GM19438 (cell line): Measurements from ENCODE around the gene WIZ.
"Not testable (repeated sequence)": the region's sequence is repeated elsewhere in the genome, so short reads cannot be mapped to it uniquely, and the experiment has no call there.

ENCODE experiments used
- ATAC-seq: cut with Tn5 transposase; IDR thresholded peaks from one replicate; pipeline ENCODE4 v1.9.1; 2021; ENCODE audit warnings: low read depth; ENCODE audit not compliant: unreplicated experiment

Gene WIZ, protein sequence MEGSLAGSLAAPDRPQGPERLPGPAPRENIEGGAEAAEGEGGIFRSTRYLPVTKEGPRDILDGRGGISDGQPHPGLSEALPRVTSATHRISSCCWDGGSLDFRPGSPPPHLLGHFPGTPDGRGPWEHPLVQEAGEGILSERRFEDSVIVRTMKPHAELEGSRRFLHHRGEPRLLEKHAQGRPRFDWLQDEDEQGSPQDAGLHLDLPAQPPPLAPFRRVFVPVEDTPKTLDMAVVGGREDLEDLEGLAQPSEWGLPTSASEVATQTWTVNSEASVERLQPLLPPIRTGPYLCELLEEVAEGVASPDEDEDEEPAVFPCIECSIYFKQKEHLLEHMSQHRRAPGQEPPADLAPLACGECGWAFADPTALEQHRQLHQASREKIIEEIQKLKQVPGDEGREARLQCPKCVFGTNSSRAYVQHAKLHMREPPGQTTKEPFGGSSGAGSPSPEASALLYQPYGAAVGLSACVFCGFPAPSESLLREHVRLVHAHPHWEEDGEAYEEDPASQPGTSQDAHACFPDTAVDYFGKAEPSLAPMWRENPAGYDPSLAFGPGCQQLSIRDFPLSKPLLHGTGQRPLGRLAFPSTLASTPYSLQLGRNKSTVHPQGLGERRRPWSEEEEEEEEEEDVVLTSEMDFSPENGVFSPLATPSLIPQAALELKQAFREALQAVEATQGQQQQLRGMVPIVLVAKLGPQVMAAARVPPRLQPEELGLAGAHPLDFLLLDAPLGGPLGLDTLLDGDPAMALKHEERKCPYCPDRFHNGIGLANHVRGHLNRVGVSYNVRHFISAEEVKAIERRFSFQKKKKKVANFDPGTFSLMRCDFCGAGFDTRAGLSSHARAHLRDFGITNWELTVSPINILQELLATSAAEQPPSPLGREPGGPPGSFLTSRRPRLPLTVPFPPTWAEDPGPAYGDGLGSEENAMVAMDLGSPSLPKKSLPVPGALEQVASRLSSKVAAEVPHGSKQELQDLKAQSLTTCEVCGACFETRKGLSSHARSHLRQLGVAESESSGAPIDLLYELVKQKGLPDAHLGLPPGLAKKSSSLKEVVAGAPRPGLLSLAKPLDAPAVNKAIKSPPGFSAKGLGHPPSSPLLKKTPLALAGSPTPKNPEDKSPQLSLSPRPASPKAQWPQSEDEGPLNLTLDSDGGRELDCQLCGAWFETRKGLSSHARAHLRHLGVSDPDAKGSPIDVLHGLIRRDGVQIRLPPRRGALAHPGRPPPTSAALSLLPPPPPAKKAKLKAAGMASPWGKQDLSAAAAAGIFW (N-terminal part only)

DNA sequence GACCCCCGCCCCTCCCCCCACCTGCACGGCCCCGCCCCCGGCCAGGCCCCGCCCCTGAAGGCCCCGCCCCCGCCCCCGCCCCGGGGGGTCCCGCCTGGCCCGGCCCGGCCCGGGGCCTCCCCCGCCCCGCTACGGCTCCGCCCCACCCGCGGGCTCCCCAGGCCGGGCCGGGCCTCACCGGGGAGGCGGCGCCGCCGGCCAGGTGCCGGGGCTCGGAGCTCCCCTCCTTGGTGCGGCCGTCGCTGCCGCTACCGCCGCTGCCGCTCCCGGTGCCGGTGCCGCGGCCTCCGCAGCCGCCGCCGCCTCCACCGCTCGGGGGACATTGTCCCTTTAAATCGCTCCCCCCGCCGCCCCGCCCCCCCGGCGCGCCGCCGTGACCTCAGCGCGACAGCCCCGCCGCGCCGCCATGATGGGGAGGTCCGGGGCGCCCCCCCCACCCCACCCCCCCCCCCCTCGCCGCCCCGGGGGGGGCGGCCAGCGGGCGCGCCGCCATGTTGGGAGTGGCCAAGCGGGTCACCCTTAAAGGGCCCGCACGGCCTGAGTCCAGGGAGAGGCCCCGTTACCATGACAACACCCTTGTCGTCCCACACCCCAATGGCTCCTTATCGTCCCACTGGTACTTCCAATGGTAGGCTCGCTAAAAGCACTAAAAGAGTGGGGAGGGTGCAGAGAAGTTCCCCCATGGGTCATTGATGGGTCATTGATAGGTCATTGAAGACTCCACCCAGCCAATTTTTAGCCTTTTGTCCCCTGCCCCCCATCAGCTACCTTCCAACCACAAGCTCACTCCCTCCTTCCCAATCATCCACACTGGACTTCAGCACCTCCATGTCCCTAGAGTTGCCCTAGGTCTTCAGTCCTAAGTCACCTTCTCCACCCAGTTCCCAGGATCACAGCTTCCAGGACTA, at the start of gene WIZ:
TSS of gene WIZ (minus strand) at position 337 of the 908 bp plus-strand sequence. CDS start 1,649 bp downstream, outside the sequence.
- peak; percentile 55 for ATAC-seq

DNA sequence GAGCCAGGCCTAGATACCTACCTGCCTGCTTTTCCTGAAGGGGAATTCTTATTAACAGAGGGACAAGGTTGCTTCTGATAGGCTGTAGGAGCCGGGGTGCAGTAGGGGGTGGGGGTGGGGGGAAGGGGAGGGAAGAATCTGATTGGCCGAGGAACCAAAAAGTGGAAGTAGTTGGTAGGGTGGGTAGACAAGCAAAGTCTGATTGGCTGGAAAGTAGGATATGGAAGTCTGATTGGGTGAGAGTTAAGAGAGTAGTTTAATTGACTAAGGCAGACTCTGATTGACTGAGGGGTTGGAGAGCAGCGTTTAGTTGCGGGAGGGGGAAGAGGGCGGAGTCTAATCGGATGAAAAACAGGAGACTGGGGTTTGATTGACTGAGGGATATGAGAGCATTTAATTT, 49.2 kb upstream of the WIZ start:
- no peak for ATAC-seq

DNA sequence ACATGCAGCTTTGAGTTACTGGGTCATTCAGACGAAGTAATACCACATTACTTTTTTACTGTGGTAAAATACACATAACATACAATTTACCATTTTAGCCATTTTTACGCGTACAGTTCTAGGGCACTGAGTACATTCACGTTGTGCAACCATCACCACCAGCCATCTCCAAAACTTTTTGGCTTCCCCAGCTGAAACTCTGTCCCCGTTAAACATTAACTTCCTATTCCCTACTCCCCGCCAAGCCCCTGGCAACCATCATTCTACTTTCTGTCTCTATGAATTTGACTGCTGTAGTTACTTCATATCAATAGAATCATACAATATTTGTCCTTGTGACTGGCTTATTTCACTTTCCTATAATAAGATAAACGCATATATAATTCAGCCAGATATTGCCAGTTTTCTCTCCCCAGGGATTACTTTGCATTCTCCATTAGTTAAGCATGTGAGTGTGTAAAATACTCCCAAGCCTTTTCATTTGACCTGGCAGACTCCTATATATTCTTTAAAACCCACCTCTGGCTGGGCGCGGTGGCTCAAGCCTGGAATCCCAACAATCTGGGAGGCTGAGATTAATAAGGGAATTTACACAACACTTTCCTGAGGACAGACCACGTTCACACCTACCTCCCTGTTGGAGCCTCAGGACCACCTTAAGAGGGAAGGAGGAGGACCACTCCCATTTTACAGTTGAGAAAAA, 48.6 kb upstream of the WIZ start:
- no peak for ATAC-seq

DNA sequence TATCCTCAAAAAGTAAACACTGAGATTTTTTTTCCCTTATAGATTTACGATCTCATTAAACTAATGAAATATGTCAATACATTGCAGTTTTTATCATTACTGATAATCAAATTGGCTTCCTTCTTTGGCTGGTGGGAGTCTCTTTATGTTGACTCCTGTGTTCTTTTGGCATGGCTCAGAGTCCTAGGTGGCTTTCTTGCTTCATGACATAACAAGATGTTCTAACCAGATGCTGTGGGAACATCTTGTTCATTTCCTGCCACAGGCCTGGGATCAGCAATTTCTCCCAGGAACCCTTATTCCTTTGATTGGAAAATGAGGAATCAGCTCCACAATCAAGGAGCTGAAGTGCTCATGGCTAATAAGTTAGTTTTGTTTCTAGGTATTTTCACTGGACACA, 45.4 kb upstream of the WIZ start:
- no peak for ATAC-seq

DNA sequence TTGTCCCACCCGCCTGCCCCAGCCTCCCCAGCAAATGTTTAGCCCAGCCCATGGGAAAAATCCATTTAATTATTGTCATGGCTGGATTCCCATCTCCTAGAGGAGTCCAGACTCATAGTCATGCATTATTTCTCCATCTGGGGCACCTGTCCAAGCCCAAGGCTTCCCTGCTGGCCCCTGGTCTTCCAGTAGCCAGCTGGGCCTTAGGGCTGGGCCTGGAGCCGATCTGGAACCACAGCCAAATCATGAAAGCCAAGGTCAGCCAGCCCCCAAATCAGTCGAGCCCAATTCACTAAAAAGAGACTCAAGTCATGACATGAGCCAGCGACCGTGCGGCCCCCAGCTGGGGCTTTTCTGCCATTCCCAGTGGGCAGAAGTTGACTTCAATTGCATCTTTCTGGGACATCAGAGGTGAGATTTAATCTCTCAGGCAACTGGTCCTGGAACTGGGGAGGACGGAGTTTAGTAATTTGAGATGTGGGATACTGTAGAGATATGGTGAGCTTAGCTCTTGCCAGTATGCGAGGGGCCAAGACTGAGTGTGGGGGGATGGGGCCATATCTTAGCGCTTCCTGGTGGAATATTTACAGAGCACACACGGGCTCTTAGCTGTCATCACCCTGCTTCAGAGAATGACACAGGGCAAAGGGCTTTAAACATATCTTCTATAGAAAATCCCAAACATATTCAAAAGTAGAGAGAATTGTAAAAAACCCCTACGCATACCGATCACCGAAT, 38.9 kb upstream of the WIZ start:
- no peak for ATAC-seq

DNA sequence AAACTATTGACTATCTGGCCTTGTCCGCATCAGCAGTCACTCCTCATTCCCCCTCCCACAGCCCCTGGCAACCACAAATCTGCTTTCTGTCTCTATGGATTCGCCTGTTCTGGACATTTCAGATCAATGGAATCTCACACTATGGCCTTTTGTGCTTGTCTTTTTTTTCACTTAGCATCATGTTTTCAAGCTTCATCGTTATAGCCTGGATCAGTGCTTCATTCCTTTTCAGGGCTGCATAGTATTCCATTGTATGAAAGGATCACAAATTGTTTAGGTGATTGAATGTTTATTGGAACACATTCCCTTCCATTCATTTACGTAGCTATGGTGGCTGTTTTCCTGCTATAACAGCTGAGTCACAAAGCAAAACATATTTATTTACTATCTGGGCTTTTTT, 37.3 kb upstream of the WIZ start:
- no peak for ATAC-seq

DNA sequence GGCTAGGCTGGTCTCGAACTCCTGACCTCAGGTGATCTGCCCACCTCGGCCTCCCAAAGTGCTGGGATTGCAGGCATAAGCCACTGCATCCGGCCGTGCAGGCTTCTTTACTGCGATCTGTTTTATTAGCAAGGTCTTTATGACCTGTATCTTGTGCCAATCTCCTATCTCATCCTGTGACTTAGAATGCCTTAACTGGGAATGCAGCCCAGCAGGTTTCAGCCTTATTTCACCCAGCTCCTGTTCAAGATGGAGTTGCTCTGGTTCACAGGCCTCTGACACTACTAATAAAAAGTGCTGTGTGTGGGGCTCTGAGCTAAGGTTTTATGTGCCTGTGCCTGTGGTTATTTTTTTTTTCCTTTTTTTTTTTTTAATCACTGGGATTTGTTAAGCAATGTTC, 36.0 kb upstream of the WIZ start:
- ATAC-seq: not testable (repeated sequence)

DNA sequence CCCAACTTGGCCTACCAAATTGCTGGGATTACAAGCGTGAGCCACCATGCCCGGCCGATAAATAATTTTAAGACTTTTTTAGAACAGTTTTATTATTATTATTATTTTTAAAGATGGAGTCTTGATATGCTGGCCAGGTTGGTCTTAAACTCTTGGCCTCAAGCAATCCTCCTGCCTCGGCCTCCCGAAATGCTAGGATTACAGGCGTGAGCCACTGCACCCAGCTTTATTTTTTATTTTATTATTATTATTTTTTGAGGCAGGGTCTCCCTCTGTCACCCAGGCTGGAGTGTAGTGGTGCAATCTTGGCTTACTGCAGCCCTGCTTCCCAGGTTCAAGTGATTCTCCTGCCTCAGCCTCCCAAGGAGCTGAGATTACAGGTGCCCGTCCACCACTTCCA, 31.2 kb upstream of the WIZ start:
- ATAC-seq: not testable (repeated sequence)

DNA sequence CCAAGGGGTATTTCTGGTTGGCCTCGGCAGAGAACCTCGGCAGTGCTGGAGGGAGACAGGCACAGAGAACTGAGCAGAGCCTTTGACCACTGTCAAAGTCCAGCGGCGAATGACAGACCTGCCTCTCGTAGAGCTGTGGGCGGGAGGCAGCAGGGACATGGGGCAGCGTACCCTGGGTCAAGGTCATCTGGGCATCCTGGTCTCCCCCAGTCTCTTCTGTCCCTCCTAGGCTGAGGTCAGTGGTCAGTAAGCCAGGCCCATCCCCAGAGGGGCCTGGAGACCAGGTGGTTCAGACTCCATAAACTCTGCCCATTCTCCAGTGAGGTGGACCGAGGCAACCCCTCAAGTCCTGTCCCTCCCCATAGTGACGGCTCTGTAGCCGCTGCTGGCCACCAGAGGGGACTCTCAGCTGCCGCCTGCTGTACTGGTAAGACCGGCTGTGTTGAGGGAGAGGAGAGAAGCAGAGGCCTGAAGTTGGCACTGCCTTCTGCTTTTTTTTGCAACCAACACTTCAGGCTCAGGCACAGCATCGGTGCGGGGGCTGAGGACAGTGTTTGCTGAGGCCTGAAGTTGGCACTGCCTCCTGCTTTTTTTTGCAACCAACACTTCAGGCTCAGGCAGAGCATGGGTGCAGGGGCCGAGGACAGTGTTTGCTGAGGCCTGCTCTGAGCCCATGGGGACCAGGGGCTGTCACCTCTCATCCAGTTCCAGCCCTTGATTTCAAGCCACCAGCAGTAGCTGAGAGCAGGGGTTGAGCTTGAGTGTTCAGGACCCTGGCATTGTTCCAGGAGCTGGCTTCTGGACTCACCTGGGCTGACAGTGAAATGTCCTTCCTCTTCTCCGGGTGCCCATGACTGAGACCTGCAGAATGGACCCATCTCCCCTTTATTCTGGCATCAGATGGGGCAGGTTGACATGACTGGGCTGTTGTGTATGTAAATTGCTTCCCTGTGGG, 29.9 kb upstream of the WIZ start, which contains the start of gene PGLYRP2:
TSS of gene PGLYRP2 (minus strand) at position 111 of the 955 bp plus-strand sequence. CDS start 130 bp downstream, outside the sequence.
- ATAC-seq: no peak

DNA sequence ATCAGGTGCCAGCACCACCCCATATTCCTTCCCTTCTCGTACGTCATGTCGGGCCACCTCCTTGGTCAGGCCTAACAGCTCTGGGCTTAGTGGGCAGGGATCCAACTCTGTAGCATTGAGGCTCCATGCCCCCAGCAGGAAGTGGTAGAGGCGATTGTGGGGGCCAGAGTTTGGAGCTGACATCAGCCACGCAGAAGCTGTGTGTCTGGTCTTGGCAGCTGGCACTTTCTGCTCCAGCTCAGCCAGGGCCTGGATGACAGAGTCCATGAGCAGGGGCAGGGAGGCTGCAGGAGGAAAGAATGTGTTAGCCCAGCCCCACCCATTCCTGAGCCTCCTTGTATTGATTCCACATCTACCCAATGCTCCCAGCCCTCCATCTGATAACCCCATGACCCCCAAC, 26.6 kb upstream of the WIZ start:
- no peak for ATAC-seq

DNA sequence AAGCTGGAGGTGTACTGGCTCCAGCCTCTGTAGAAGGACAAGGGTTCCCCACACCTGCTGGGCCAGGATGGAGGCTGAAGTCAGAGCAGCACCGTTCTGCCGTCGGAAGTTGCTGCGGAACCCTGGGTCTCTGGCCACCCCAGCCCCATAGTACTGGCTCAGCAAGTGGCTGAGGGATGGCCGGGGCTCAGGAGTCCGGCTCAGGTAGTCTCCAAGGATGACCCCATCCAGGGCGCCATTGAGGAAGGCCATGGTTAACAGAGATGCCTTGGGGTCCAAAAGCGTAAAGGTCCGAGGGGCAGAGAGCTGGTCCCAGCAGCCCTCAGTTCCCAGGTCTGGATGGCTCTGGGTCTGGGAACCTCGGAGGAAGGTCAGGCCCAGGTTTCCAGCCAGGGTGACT, 25.9 kb upstream of the WIZ start:
- ATAC-seq: no peak

DNA sequence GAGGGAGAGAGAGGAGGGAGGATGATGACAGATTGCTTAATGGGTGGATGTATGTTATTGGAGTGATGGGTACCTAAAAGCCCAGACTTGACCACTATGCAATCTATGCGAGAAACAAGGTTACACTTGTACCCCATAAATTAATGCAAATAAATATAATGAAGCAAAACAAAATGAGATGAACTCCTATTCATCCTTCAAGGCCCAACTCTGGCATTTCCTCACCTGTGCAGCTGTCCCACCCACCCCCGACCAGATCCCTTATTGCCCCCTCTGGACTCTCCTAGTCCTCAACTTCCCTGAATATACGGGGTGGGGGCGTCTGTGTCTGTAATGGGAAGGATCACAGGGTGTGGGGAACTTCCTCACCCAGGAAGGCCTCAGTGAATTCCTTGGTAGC, 25.4 kb upstream of the WIZ start:
- ATAC-seq: no peak

DNA sequence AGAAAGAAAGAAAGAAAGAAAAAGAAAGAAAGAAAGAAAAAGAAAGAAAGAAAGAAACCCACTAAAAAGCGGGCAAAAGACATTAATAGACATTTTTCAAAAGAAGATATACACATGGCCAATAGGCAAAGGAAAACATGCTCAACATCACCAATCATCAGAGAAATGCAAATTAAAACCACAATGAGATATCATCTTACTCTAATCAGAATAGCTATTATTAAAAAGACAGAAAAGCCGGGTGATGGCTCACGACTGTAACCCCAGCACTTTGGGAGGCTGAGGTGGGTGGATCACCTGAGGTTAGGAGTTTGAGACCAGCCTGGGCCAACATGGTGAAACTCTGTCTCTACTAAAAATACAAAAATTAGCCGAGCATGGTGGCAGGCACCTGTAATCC, 24.1 kb upstream of the WIZ start:
- not testable (repeated sequence) for ATAC-seq

DNA sequence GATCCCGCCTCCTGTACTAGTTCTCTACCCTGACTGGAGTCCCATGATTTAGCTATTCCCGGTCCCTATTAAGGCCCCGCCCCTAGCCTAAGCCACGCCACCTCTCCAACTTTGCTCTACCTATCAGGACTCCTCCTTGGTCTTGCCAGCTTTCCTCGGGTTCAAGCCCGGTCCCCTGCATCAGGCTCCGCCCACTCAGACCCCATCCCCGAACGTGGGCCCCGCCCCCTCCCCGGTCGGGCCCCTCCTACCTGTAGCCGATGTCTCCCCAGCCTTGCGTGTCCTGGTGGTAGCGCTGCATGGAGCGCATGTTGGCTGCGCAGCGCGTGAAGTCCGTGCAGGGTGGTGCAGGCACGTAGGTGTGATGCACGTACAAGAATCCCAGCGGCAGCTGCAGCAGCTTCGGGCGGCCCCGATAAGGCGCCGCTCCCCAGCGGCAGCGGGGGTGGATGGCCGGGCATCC, 21.9 kb upstream of the WIZ start:
- no peak for ATAC-seq

DNA sequence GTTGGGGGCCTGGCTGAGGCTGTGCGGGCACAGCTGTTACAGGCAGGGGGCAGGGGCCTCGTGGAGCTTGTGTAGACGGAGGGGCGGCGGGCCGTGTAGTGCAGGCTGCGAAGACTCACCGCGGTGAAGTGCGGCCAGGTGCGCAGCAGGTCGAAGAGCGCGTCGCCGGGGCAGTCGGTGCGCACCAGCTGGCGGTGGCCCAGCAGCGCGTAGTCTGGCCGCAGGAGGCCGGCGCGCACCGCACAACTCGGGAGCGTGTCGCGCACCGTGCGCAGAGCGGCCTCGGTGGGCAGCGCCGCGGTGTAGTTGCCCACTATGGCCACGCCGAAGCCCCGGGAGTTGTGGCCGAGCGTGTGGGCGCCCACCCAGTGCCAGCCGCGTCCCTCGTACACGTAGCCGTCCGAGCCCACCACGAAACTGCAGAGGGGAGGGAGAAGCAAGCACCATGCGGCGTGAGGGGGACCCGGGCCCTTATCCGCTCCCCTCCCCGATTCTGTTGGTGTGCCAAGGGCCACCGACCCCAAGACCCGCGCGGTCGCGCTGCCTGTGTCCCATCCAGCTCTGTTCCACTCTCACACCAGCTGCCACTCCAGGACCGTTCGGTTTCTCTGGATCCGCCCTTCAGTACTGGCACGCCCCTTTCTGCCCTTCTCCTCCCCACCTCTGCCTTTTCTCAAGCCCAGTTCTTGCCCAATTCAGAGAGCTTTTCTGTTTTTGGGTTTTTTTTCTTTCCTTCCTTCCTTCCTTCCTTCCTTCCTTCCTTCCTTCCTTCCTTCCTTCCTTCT, 19.9 kb upstream of the WIZ start:
- ATAC-seq: no peak

DNA sequence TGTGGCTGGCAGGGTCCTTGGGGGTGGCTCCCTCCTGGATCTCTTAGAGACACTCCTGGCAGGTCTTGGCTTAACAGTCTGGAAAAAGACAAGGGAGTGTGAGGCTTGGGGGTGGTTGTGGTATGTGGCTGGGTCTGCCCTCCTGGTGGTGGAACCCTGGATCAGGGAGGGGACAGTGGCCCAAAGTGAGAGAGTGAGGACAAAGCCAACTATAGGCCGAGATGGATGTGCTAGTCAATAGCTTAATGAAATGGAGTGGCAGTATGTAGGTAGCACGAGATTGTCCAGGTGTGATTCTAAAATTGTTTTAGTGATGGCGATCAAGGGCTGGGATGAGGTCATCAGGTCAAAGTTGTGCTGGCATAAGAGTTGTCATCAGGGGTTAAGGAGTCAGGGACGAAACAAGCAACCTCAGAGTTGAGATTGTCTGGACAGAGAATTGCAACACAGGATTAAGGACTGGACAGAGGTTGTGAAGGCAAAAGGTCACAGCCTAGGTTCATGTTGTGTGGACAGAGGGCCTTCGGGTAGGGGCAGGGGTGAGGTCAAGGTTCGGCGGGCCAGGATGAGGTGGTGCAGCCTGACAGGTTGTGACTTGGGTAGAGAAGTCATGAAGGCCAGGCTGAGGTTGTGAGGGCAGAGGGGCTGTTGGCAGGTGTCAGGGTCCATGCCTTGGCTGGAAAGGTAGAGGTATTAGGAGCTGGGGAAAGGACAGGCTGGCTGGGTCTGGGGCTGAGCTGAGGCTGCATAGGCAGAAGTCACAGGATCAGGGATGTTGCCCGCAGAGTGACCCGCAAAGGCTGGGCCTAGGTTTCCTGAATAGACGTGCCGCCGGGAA, 19.1 kb upstream of the WIZ start:
- ATAC-seq: no peak
